COLO829 (cell line): Measurements from ENCODE around the gene MGAT5.

Experiments
- DNase-seq: peaks from one replicate; pipeline ENCODE4 v3.0.0; 2012; ENCODE audit warnings: low spot score

The MGAT5 gene

DNA sequence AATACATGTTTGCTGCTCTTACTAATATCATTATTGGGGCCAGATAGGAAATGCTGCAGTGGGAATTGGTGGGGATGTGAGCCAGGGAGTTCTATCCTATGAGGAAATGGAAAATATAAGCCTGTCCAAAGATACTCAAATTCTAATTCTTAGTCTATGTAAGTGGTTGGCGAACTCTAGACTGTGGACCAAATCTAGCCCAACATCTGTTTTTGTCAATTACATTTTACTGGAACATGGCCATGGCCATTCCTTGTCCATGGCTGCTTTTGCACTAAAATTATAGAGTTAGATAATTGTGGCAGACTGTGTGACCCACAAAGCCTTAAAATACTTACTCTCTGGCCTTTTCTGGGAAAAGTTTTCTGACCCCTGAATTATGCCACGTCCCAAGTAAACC is 113.3 kb downstream of the MGAT5 start:
- DNase-seq: no peak

DNA sequence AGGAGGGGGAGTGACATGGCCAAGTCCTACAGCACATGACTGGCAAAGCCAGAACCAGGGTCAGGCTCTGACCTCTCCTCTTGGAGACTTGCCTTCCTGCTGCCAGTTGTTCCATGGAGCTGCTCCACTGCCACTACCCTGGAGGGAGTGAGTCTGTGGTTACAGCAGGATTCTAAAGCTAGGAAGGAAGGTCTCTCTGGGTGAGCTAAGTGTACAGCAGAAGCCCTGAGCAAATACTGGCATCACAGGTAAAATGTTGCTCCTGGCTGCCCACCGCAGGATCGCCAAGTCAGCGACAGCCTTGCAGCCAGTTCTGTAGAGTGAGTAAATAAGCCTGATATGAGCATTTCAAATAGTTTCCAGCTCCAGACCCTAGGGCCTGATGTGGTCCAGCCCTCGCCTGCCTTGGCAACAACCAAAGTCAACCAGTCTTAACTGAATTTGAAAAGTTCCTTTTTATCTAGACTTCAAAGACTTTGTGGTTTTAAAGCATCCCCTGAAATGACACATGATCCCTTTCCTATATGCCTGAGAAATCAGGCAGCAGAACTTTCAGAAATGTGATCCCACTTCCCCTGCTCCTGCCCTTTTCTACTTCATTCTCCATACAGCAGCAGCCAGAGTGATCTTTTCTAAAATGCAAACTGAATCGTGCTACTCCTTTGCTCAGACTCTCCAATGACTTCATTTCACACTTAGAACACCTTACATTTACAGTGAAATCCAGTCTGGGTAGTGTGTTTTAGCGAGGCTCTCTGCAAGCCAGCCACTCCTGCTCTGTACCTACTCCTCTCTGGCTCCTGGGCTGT is 114.3 kb downstream of the MGAT5 start:
- peak; percentile 67 for DNase-seq

DNA sequence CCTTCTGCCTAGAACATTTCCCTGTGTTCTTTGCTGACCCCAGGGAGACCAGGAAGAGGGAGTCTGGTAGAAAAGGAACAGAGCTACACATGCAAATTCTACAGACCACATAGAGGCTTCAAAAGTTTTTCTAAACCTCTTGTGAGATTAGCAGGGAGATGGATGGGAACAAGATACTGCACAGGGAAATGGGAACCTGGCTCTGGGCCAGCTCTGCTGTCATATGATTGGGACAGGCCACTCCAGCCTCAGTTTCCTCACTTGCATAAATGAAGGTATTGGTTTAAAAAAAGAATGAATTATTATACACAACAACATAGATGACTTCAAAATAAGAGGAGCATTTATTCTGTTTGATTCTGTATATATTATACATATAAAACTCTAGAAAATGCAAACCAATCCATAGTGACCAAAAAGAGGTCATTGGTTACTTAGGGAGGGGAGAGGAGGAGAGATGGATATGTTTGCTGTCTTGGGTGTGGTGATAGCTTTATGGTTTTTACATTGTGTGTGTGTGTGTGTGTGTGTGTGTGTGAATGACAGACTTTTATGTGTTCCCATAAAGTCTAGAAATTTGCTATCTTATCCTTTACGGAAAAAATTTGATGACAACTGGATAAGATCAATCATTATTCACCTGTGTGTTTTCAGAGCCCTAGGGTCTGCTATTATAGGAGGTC is 115.5 kb downstream of the MGAT5 start:
- DNase-seq: no peak

DNA sequence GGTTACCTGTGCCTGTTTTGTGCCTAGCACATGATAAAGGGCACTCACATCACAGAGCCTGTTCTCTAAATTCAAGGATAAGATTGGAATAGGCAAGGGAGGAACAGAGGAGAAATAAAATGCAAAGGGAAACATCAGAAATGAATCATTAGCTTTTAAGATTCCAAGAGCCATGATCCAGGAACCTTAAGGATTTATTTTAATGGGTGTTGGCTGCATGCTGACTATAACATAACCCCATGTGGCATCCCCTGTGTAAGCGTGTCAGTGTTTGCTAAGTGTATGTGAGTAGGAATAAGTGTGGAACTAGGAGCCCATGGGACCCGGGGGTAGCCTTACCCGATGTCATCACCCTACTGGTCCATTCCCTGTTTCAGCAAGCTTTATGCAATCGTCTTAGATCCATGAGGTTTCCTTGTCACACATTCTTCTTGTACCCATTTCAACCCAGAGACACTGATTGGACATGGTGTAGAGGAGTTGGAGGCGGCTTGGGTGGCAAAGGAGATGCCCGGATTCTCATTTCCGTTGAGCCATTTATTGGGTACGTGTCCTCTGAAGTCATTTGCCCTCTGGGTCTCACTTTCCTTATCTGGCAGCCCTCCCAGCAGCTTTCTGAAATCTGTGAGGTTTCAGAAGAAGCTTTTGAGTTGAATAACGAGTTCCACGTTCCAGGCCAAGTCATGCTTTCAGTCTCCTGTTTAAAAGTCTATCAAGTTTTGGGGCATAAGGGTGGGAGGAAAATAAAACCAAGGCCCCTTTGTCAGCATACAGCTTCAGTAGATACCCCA is 117.0 kb downstream of the MGAT5 start:
- DNase-seq: no peak

DNA sequence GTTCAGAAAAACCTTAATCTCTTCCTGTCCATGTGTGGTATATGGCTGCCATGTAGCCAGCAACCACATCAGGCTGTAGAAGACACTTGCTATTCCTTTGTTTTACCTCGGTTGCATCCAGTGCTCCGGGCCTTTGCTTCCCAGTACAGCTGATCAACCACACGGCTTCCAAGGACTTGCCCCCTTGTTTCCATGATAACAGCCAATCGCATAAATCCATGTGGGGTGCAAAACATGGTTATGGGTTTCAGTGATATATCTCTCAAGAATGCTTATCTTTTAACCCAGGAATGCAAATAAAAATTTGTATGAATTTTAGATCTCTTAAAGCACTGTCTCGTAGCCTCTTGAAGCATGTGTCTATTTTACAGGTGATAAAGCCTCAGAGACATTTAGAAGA is 118.3 kb downstream of the MGAT5 start:
- DNase-seq: no peak

DNA sequence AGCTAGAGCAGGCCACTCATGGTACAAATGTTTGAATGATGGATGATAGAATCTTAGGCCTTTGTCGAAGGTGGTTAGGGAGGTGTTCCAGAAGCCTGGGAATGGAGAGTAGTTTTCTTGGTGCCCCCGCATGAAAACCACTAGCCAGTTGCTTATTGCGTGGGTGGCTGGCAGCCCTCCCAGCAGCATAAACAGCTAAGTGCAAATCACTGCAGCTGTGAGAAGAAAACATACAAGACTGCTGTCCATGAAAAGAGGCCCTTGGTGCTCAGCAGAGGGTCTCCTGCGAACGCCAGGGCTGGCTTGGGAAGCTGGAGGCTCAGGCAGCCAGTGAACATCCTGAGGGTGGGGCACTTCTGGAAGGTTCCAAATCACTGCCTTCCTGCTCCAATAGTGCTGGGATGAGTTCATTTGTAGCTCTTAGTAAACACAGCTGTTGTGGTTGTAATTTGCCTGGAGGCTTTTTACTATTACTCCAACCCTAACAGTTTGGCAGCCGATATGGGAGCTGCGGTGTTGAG is 118.8 kb downstream of the MGAT5 start:
- peak; percentile 40 for DNase-seq

DNA sequence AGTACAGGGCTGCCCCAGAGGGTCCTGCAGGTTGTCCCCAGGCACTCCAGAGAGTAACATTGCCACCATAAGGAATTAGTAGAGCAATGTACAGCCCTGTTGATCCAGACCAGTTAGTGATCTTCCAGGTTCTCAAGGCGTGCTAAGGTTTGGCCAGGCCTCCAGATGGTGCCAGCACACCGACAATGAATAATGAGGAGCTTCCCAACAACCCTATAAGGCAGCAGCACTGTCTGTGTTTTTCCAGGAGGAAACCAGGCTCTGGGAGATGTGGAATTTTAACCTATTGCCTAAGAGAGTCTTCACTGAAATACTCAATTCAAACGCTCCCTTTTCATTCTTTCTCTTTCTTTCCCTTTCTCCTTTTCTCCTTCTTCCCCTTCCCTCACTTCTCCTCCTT is 122.1 kb downstream of the MGAT5 start:
- peak; percentile 24 for DNase-seq

DNA sequence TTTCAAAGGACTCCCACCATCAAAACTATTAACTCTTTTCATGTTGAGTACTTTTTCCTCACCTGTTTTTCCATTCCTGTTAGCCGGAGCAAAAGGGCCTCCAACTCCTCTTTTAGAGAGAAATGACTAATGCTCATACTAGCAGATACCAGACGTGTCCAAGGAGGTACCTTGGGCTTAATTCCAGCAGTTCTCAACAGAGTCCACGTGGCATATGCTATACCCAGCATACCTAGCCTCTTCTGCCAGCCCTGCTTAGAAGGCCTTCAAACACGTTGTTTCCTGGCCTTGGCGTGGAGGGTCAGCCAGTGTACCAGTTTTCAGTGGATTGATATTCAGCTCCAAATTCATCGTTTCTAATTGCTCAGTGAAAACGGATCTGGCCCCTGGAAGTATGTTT is 123.9 kb downstream of the MGAT5 start:
- no peak for DNase-seq

DNA sequence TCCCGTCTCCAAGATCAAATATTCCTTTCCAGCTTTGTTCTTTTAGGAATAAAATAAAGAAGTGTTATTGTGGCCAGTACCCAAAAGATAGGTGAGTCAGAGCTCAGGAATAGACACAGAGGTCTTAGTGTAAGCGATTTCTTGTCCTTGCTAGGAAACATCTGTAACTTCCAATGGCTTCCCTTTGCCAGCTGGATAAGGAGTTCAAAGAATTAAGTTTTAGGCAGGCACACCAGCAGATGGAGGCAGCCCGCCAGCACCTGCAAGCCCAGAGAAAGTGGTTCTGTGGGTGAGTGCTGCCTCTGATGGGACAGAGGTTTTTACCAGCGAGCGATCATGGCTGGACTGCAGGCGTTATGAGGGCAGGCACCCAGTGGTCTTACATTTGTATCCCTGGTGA is 125.4 kb downstream of the MGAT5 start:
- DNase-seq: no peak

DNA sequence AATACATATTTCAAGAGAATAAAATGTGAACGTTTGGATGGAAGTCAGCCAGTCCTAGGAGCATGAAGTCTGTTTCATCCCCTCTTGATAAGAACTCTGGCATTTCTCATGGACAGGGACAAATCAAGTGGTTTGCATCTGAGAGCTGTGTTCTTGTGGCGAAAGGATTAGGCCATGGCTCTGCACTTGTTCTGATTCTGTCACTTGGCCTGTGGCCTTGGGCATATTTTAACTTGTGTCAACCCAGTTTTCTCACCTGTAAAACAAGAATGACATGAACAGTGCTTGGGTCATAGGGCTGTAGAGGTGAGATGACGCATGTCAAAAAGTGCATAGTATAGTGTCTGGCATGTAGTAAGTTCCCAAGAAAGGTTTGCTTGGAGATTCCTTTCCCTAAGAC is 125.8 kb downstream of the MGAT5 start:
- DNase-seq: no peak

DNA sequence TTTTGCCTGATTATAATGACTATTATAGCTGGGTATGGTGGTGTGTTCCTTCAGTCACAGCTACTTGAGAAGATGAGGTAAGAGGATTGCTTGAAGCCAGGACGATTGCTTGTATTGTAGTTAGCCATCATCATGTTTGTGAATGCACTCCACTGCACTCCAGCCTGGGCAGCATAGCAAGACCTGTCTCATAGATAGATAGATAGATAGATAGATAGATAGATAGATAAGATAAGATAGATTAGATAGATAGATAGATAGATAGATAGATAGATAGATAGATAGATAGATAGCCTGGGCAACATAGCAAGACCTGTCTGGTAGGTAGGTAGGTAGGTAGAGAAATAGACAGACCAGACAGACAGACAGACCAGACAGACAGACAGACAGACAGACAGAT is 127.3 kb downstream of the MGAT5 start:
- DNase-seq: no peak

DNA sequence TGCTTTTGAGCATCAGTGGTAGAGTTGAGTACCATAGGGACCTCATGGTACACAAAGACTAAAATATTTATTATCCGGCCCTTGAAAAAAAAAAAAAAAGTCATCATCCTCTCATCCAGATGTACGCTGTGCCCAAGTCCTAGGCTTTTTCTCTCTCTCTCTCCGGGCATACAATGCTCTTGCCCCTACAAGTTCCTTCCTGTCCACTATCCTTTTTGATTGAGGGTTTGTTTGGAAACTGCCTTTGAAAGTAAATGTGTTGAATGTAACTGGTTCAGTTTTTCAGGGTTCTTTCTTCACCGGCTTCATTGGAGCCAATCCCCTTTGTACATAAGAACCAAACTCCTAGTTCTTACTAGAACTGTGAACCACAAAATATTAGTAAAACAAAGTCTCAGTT is 130.3 kb downstream of the MGAT5 start:
- no peak for DNase-seq

DNA sequence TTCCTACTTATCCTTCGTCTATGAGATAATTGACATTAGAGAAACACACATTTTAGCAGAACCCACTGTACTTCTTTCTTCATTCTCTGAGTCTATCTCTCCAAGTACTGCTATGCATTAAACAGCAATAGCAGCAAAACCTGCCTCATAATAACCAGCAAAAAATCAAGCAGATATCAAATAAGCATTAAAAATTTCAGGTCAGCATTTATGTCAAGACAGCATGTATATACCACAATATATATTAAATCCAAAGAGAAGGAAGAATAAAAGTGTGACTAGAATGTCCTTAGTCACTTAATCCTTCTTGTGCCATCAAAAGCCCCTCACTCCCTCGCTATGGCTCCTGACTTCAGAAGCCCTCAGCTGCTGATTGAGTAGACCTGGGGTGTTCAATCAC is 131.3 kb downstream of the MGAT5 start:
- no peak for DNase-seq

DNA sequence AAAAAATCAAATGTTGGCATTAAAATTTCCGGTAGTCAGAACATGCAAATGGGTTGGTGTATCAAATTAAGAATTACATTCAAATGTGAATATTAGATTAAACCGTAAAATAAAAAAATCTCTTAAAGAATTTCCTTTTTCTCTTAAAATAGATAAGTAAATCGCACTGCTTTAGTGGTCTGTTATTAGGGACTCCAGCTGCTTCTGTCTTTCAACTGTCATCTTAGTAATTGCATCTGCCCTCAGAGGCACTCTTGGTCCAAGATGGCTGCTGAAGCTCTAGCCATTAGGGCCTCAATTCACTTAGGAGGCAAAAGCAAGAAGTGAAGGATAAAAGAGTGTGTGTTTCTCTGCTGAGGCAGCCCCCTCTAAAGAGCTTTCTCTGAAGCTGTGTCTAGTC is 132.4 kb downstream of the MGAT5 start:
- no peak for DNase-seq

DNA sequence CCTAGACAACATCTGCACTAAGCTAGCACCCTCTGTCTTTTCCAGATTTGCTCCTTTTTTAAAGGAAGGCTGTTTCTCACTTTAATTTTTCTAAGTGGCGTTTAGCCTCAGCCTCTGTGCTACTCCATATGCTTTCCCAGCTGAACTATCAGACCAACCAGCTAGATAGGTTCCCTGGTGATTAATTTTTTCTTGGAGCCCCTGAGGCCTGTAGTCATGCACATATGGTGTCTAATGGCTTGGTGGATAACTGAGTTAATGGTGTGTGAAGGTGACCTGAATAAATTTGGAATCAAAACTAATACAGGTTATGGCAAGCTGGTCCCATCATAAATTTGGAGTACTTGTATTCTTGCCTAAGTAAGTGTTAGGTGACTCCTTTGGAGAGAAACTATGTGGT is 135.5 kb downstream of the MGAT5 start:
- DNase-seq: no peak

DNA sequence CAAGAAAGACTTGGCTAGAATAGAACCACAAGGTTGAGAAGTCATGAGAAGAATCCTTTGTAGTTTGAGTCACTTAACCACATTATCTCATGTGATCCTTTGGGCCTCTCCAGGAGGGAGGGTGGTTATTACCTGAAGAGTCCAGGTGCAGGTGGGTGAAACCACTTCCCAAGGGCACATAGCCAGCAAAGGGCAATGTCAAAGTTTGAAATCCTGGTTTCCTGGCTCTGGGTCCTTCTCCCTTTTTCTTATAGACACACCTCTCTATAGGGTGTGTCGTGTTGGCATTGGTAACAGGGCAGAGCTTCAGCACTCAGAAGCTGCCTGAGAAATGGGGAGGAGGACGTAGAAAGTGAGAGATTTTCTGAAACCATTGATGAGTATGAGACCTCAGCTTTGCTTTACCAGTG is 137.9 kb downstream of the MGAT5 start:
- no peak for DNase-seq

DNA sequence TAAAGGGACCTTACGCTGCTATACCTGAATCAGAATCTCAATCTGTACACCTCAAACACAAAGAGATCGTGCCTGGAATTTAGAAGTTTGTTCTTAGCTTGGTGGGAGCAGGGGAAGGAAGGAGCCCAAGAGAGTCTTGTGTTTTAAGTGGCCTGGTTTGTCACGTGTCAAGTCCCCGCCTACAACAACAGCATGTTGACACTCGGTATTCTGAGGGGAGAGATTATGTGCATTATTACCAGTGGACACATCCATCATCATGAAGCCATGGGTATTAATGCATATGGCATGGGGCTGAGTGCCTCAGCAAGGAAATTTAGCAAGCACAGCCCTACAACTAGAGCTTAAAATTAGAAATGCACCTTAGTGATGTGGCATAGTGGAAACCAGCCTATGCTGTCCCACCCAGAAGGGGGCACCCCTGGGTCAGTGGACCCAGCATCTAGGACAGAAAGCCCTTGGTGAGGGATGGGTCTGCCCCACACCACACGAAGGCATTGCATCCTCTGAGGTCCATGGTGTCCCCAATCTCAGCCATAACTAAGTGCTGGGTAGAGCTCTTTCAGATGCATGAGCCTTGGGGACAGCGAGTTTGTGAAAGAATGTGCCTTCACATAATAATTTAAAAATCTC is 138.7 kb downstream of the MGAT5 start:
- no peak for DNase-seq

DNA sequence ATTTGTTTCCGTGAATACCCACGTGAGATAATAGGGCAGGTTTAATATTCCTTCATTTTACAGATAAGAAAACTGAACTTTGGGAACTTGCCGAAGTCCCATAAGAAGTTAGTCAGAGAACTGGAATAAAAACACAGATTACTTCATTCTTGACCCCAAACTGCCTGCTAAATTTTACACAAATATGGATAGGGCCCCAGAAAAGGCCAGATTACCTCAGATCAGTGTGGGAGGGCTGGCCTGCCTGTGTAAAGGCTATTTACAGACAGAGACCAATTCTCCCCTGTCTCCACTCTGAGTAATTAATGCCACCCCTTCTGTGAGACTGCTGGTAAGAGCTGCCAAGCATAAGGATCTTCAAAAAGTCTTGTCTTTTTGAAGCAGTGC is 139.2 kb downstream of the MGAT5 start:
- DNase-seq: no peak

DNA sequence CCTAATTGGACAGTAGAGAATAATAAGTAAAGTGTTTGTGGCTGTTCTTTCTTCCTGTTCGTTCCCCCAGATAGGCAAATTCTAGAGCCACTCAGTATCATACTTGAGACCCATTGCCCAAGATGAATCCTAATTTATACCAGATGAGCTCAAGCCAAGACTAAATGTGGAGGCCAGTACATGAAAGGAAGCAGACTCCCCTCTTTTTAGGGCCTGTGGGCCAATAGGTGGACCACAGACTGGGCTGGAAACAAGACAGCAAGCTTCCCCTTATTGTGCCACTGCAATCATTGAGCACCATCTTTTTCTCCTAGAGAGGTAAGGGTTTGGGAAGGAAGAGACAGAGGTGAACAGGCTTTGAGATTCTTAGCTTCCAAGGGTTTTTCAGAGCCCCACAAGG is 141.9 kb downstream of the MGAT5 start:
- no peak for DNase-seq

DNA sequence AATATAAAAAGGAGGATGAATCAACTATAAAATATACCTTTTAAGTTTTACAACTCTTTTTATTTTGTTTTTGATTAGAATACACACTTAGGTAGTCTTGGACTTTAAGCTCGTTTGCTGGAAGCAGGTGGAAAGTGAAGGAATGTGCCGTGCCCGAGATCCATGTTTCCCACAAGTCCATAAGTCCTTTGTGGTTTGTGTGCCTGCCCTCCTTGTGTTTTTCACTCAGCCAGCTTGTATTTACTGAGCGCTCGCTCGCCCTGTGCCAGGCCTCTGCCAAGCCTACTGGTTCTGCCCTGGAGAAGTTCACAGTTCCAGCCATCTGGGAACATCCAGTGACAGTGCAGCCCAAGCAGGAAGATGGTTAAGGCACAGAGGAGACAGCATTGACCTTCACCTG is 142.6 kb downstream of the MGAT5 start:
- no peak for DNase-seq

DNA sequence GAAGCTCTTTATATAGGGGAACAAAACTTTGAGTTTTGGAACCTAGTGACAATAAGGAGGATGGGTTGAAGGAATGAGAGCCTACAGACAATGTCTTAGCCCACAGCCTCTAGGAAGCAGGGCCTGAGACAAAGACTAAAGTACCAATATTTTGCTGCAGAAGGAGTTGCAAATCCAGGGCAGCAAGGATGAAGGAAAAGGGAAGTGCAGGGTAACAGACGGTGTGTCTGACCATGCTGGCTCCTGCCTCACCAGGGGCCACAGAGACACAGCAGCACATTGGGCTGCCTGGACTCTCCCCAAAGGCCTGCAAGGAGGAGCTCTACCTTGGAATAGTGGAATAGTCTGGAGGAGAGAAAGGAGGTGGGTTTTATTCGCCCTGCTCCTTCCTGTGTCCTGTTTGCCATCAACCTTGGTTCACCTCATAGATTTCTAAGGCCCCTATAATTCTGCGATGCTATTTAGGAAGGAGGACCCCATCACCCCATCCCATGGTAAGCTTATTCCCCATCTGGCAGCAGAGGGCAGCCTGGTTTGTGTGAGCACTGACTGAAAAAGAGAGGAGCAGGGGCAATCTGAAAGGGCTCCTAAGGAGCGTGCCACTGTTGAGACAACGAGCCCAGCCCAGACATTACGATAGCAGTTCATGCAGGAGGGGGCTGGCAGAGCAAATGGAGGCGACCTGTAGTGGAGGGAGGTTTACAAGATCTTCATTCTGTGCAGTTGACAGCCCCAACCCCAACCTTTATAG is 143.4 kb downstream of the MGAT5 start:
- no peak for DNase-seq

DNA sequence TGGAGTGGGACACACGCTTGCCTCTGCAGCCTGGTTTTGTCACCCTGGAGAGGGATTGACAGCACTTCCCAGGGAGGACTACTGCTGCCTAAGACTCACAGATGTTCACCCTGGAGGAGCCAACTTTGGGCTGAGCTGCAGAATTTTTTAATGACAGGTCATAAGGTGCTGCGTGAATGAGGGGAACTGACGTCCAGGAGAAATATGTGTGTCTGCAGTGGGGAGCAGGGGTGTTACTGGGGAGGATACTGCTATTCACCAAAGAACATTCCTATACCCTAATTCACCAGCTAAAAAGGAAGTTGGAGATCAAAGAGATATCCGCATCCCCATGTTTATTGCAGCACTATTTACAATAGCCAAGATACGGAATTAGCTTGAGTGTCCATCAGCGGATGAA is 144.4 kb downstream of the MGAT5 start:
- no peak for DNase-seq
